GM12878 (cell line): ENCODE data around the gene SPARC.

Experiments
- EZH2 ChIP-seq: IDR thresholded peaks from 2 replicates; pipeline ENCODE4 v1.6.1; 2012; ENCODE audit warnings: low read depth, mild to moderate bottlenecking, control low read depth, inconsistent platforms, low read length, borderline replicate concordance; ENCODE audit not compliant: control insufficient read depth
- TF ChIP-seq, protein P1 (sequence below): IDR thresholded peaks from 2 replicates; pipeline ENCODE4 v1.6.1; 2011; ENCODE audit warnings: low read depth, low read length, improper control_type of control experiment, borderline replicate concordance

GRCh38 chr5:151703227-151703626, 16.5 kb upstream of the SPARC start:
- TF ChIP-seq EZH2 = no peak
- TF ChIP-seq, protein P1, sequence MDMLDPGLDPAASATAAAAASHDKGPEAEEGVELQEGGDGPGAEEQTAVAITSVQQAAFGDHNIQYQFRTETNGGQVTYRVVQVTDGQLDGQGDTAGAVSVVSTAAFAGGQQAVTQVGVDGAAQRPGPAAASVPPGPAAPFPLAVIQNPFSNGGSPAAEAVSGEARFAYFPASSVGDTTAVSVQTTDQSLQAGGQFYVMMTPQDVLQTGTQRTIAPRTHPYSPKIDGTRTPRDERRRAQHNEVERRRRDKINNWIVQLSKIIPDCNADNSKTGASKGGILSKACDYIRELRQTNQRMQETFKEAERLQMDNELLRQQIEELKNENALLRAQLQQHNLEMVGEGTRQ = no peak
